NT2/D1 (cell line): Measurements from ENCODE around the gene HDDC3.

Source experiments
- DNase-seq: peaks from one replicate; pipeline ENCODE4 v3.0.0-alpha.2; 2011; ENCODE audit warnings: low read depth, low spot score
- H3K27me3 ChIP-seq: 2 replicates; pipeline ENCODE4 v1.6.0; 2011; ENCODE audit warnings: mild to moderate bottlenecking; ENCODE audit not compliant: insufficient read length, insufficient read depth
- H3K36me3 ChIP-seq: 2 replicates; pipeline ENCODE4 v1.6.1; 2011; ENCODE audit warnings: mild to moderate bottlenecking, low read length, mixed read lengths; ENCODE audit not compliant: insufficient read depth, insufficient read length
- H3K4me1 ChIP-seq: 2 replicates; pipeline ENCODE4 v1.5.1; 2011; ENCODE audit not compliant: insufficient read depth, insufficient read length
- H3K4me3 ChIP-seq: 2 replicates; pipeline ENCODE4 v1.5.1; 2011; ENCODE audit warnings: low read depth; ENCODE audit not compliant: insufficient read length
- H3K9ac ChIP-seq: 2 replicates; pipeline ENCODE4 v1.6.0; 2011; ENCODE audit warnings: low read depth; ENCODE audit not compliant: insufficient read length
- H3K9me3 ChIP-seq: 2 replicates; pipeline ENCODE4 v1.5.1; 2011; ENCODE audit warnings: mild to moderate bottlenecking, low read length; ENCODE audit not compliant: insufficient read depth
- SUZ12 ChIP-seq: IDR thresholded peaks from 2 replicates; pipeline ENCODE4 v1.6.1; 2011; ENCODE audit not compliant: insufficient read length, insufficient read depth; ENCODE audit errors: extremely low read depth
- YY1 ChIP-seq: IDR thresholded peaks from 2 replicates; pipeline ENCODE4 v1.6.1; 2011; ENCODE audit not compliant: insufficient read length, insufficient read depth
- ZNF274 ChIP-seq: IDR thresholded peaks from 2 replicates; pipeline ENCODE4 v1.6.1; 2011; ENCODE audit warnings: mild to moderate bottlenecking, low read depth, low read length

HDDC3 gene

DNA sequence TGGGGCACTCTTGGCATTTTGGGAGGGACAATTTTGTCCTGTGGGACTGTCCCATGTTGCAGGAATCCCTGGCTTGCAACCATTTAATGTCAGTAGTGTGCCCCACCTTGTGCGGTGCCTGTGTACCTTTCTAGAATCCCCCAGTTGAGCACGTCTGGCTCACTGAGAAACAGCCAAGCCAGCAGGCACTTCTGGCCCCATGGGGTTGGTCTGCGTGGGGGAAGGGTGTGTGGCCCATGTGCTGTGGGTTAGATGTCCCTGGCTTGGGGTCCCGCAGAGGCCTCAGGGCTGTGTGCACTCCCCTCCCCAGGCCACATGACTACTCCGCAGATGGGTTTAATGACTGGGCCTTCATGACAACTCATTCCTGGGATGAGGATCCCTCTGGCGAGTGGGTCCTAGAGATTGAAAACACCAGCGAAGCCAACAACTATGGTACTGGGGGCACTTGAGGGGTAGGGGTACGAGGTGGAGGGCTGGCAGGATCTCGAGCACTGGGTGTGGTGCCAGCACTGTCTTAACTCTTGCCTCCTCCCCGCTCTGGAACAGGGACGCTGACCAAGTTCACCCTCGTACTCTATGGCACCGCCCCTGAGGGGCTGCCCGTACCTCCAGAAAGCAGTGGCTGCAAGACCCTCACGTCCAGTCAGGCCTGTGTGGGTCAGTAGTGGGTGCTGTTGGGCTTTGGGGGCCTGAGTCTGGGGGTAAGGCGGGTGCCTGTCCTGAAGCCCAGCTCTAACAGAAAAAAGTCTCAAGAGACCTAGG, 51.8 kb downstream of the HDDC3 start:
- peaks cover 19% of the 10 kb centered on the region for H3K4me1 ChIP-seq
- H3K9ac ChIP-seq, result no peak overlapping the region
- no peak for DNase-seq
- no peak overlapping the region for H3K4me3 ChIP-seq
- H3K27me3 ChIP-seq, result no peaks in the 10 kb centered on the region
- H3K36me3 ChIP-seq, result peaks cover 75% of the 10 kb centered on the region
- TF ChIP-seq SUZ12 (no peak), YY1 (no peak), ZNF274 (no peak)
- no peaks in the 10 kb centered on the region for H3K9me3 ChIP-seq
